Activated CD8-positive, alpha-beta memory T cell treated with anti-CD3 and anti-CD28 coated beads for 36 hours (primary cell): ENCODE data around the gene RAPGEF2. TPM values are rescaled to one million over a fixed set of nuclear protein-coding genes. Genes with fewer than 3 reads are reported as not detected.
"Not testable (repeated sequence)": the region's sequence is repeated elsewhere in the genome, so short reads cannot be mapped to it uniquely, and the experiment has no call there.

Experiments used
- CTCF ChIA-PET: fragments of 350-600 bp; sonication (Branson Sonifier 250); formaldehyde crosslinking; loops from one replicate; lab custom pipeline; 2021; ENCODE audit warnings: antibody characterized with exemption; lab: Charles Lee
- POLR2A ChIA-PET: fragments of 350-600 bp; sonication (Branson Sonifier 250); formaldehyde crosslinking; loops from one replicate; lab custom pipeline; 2021; ENCODE audit warnings: antibody characterized with exemption; lab: Charles Lee
- total RNA-seq, 2 experiments: library from RNA; stranded (reverse); gene quantifications; one replicate each; pipeline ENCODE4 v1.2.3, GENCODE V29; 2021

RAPGEF2 gene
- total RNA-seq, 2 experiments from 2014 or later, result 33.1 to 34.6 TPM

- POLR2A ChIA-PET, result no interaction called here
- CTCF ChIA-PET, result no interaction called here
These were observed 76.4 kb downstream of the RAPGEF2 start for GRCh38 chr4:159178979-159179969.

GRCh38 chr4:159183885-159184605 lies 81.2 kb downstream of the RAPGEF2 start:
- POLR2A ChIA-PET, result not testable (repeated sequence)

GRCh38 chr4:159185591-159186023 lies 82.7 kb downstream of the RAPGEF2 start:
- ChIA-PET CTCF (no interaction called here), POLR2A (interaction anchor here (1.0 kb wide), 1 partner anchor 17 kb away, joined by 3 read pairs; no protein-coding TSS in a partner anchor)

More at GRCh38 chr4:159183885-159184605, 81.2 kb downstream of the RAPGEF2 start:
- CTCF ChIA-PET, result not testable (repeated sequence)

- ChIA-PET POLR2A (no interaction called here), CTCF (no interaction called here)
These were observed 85.8 kb downstream of the RAPGEF2 start for GRCh38 chr4:159188646-159189045.

- ChIA-PET POLR2A (no interaction called here), CTCF (no interaction called here)
These were observed 87.8 kb downstream of the RAPGEF2 start for GRCh38 chr4:159190651-159191050.

GRCh38 chr4:159191989-159192388 lies 89.1 kb downstream of the RAPGEF2 start:
- CTCF ChIA-PET, result no interaction called here
- POLR2A ChIA-PET, result no interaction called here

GRCh38 chr4:159193046-159193620 lies 90.3 kb downstream of the RAPGEF2 start:
- CTCF ChIA-PET, result interaction anchor here (0.8 kb wide), 1 partner anchor 10 kb away, joined by 4 read pairs; no protein-coding TSS in a partner anchor

GRCh38 chr4:159195361-159195769 lies 92.5 kb downstream of the RAPGEF2 start:
- CTCF ChIA-PET, result interaction anchor here (1.1 kb wide), 1 partner anchor 344 kb away, joined by 3 read pairs; no protein-coding TSS in a partner anchor
- POLR2A ChIA-PET, result no interaction called here

More at GRCh38 chr4:159193046-159193620, 90.3 kb downstream of the RAPGEF2 start:
- POLR2A ChIA-PET, result no interaction called here

GRCh38 chr4:159197260-159197884 lies 94.5 kb downstream of the RAPGEF2 start:
- ChIA-PET POLR2A (no interaction called here), CTCF (no interaction called here)

- POLR2A ChIA-PET, result no interaction called here
- CTCF ChIA-PET, result interaction anchor here (0.6 kb wide), 1 partner anchor 944 kb away, joined by 3 read pairs; no protein-coding TSS in a partner anchor
These were observed 95.0 kb downstream of the RAPGEF2 start for GRCh38 chr4:159197885-159198269.

- CTCF ChIA-PET, result interaction anchor here (1.2 kb wide), 1 partner anchor 343 kb away, joined by 3 read pairs; no protein-coding TSS in a partner anchor
- POLR2A ChIA-PET, result no interaction called here
These were observed 96.9 kb downstream of the RAPGEF2 start for GRCh38 chr4:159199826-159200225.

- ChIA-PET CTCF (no interaction called here), POLR2A (no interaction called here)
These were observed 98.3 kb downstream of the RAPGEF2 start for GRCh38 chr4:159201168-159201567.

- CTCF ChIA-PET, result interaction anchor here (0.8 kb wide), 1 partner anchor 383 kb away, joined by 3 read pairs; no protein-coding TSS in a partner anchor
- POLR2A ChIA-PET, result no interaction called here
These were observed 101.7 kb downstream of the RAPGEF2 start for GRCh38 chr4:159204566-159204965.

GRCh38 chr4:159205466-159205865 lies 102.6 kb downstream of the RAPGEF2 start:
- ChIA-PET POLR2A (no interaction called here), CTCF (no interaction called here)

GRCh38 chr4:159206427-159206871 lies 103.6 kb downstream of the RAPGEF2 start:
- ChIA-PET POLR2A (no interaction called here), CTCF (no interaction called here)

GRCh38 chr4:159209249-159209648 lies 106.4 kb downstream of the RAPGEF2 start:
- ChIA-PET CTCF (no interaction called here), POLR2A (no interaction called here)

- POLR2A ChIA-PET, result no interaction called here
- CTCF ChIA-PET, result no interaction called here
These were observed 108.1 kb downstream of the RAPGEF2 start for GRCh38 chr4:159210975-159211374.

- CTCF ChIA-PET, result no interaction called here
- POLR2A ChIA-PET, result no interaction called here
These were observed 109.9 kb downstream of the RAPGEF2 start for GRCh38 chr4:159212675-159213293.
